Stimulated activated CD8-positive, alpha-beta memory T cell treated with anti-CD3 and anti-CD28 coated beads, Interleukin-12 subunit alpha, Interleukin-12 subunit beta, amount 100 ng/mL, for 24 hours (primary cell): ENCODE results near the gene ARHGAP28.
"Not testable (repeated sequence)": the region's sequence is repeated elsewhere in the genome, so short reads cannot be mapped to it uniquely, and the experiment has no call there.

Source experiments
- DNase-seq: peaks from one replicate; pipeline ENCODE4 v3.0.0-alpha.2; 2020; ENCODE audit errors: extremely low read depth

The ARHGAP28 gene

GRCh38 chr18:6773777-6774176, 44.3 kb downstream of the ARHGAP28 start:
- no peak for DNase-seq

- no peak for DNase-seq
Measured at GRCh38 chr18:6775237-6775636, 45.7 kb downstream of the ARHGAP28 start.

GRCh38 chr18:6775702-6776101, 46.2 kb downstream of the ARHGAP28 start:
- DNase-seq = no peak

- no peak for DNase-seq
Measured at GRCh38 chr18:6776188-6776587, 46.7 kb downstream of the ARHGAP28 start.

GRCh38 chr18:6777509-6777908, 48.0 kb downstream of the ARHGAP28 start:
- DNase-seq = no peak

GRCh38 chr18:6778459-6779247, 49.1 kb downstream of the ARHGAP28 start:
- no peak for DNase-seq

GRCh38 chr18:6781142-6781714, 51.7 kb downstream of the ARHGAP28 start:
- DNase-seq = no peak

GRCh38 chr18:6781796-6782195, 52.3 kb downstream of the ARHGAP28 start:
- no peak for DNase-seq

GRCh38 chr18:6782861-6783260, 53.3 kb downstream of the ARHGAP28 start:
- no peak for DNase-seq

- no peak for DNase-seq
Measured at GRCh38 chr18:6784046-6784445, 54.5 kb downstream of the ARHGAP28 start.

- DNase-seq = no peak
Measured at GRCh38 chr18:6785001-6785400, 55.5 kb downstream of the ARHGAP28 start.

- no peak for DNase-seq
Measured at GRCh38 chr18:6785411-6785810, 55.9 kb downstream of the ARHGAP28 start.

- no peak for DNase-seq
Measured at GRCh38 chr18:6792391-6792790, 62.9 kb downstream of the ARHGAP28 start.

- DNase-seq = no peak
Measured at GRCh38 chr18:6793455-6793854, 63.9 kb downstream of the ARHGAP28 start.

- no peak for DNase-seq
Measured at GRCh38 chr18:6793986-6794385, 64.5 kb downstream of the ARHGAP28 start.

GRCh38 chr18:6795307-6795706, 65.8 kb downstream of the ARHGAP28 start:
- DNase-seq = no peak

- no peak for DNase-seq
Measured at GRCh38 chr18:6796511-6796910, 67.0 kb downstream of the ARHGAP28 start.

GRCh38 chr18:6797171-6797570, 67.7 kb downstream of the ARHGAP28 start:
- DNase-seq = no peak

- DNase-seq = no peak
Measured at GRCh38 chr18:6798896-6799295, 69.4 kb downstream of the ARHGAP28 start.

- DNase-seq = not testable (repeated sequence)
Measured at GRCh38 chr18:6800309-6800708, 70.8 kb downstream of the ARHGAP28 start.

GRCh38 chr18:6807515-6808257, 78.2 kb downstream of the ARHGAP28 start:
- DNase-seq = no peak

- no peak for DNase-seq
Measured at GRCh38 chr18:6810191-6810590, 80.7 kb downstream of the ARHGAP28 start.

GRCh38 chr18:6811816-6812215, 82.3 kb downstream of the ARHGAP28 start:
- no peak for DNase-seq
